HG03432 (cell line): ENCODE results near the gene TIAM1.

Experiments
- ATAC-seq: cut with Tn5 transposase; IDR thresholded peaks from one replicate; pipeline ENCODE4 v1.9.1; 2021; ENCODE audit warnings: mild to moderate bottlenecking, moderate library complexity; ENCODE audit not compliant: unreplicated experiment

TIAM1 gene

DNA sequence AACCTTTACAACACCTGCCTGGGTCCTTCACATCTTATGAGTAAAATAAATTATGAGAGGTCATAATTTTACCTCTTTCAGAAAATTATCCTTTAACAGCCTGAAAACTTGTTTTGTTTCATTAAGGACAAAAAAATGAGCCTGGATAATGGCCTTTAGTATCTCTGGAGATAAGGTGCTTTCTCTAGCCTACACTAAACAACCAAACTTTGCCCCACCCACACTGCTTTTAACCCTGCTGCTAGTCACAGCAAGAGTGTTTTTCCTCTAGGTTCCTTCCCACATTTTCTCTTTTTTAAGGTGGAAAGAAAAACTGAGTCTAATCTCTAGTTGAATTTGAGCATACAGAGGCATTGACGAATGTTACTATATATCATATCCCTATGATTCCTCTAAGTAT, 204.0 kb downstream of the TIAM1 start:
- ATAC-seq, result no peak

DNA sequence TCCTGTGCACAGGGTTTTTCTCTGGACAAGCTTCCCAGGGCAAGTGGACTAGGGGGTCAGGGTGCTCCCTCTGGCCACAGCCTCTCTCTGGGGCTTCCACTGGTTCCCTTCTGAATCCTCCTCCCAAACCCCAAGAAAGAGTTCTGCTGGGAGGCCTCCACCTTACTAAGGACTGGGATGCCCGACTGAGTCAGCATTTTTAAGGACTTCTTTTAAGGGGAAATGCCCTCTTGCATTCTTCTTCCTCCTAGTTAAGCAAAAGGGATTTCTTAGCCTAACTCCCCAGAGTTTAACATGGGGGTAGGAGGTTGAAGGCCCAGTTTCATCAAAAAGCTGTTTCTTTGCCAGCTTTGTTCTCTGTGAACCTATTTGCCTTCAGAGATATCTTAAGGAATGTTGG, 206.1 kb downstream of the TIAM1 start:
- ATAC-seq, result no peak

DNA sequence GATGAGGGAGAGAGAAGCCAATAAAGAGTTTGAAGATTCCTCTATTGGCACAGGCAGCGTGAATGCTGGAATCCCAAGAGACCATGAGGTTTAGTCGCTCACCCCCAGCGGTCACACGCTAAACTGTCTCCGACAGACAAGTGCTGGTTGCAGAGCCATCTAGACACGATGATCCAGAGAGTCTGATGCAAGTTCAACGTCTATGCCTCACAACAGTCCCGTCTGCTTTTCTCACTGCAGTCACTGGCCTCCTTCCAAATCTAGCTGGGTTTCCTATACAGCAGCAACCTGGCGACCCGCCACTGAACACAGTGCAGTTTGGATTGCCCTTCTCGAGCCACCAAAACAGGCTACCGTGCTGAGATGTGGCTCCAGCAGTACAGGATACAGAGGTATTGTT, 207.2 kb downstream of the TIAM1 start:
- ATAC-seq, result peak; percentile 70

DNA sequence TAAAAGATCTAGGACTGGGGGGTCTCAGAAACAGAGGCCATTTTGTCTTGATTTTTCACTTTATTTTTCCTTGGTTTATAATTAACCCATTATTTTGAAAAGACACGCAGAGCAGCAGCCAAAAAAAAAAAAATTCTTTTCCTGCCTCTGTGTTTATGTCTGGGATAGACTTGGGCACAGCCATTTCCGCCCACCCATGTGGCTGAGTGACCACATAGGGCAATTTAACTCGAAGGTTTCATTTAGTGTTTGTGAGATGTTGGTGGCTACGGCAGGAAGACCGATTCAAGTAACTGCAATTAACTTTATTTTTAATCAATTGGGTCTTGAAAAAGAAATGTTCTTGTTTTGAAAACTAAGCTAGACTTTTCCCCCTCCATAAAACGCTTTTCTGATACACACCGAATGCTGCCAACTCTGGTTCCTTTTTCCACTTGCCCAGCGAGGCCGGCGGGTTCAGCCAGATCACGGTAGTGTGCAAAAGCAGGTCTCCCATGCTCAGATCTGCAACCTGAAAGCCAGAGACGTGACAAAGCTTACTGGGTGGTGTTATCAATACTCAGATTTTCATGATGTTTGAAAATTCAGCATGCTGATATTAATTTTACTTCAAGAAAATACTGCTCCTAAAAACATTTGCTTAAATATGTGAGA, 208.4 kb downstream of the TIAM1 start:
- ATAC-seq, result no peak

DNA sequence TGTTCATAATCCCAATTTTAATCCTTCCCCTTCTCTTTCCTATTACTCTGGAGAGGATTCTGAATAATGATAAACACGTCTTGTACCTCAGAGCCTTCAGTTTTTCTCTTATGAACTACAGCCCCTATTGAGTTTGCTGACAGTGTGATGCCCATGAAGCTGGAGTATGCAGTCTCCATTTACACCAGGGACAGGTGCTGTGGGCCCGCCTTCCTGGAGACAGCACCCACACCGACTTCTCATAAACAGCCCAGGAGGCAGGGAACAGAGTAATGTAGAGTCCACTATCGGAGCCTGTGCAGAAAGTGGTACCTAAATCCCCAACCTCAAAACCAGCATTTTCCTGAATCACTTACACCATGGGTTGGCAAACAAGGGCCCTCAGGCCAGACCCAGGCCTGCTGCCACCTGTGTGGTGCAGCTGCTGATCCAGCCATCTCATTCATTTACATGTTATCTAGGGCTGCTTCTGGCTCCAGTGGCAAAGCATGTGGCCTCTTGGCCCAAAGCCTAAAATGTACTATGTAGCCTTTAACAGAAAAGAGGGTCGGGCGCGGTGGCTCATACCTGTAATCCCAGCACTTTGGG, 210.7 kb downstream of the TIAM1 start:
- peak; percentile 18 for ATAC-seq

DNA sequence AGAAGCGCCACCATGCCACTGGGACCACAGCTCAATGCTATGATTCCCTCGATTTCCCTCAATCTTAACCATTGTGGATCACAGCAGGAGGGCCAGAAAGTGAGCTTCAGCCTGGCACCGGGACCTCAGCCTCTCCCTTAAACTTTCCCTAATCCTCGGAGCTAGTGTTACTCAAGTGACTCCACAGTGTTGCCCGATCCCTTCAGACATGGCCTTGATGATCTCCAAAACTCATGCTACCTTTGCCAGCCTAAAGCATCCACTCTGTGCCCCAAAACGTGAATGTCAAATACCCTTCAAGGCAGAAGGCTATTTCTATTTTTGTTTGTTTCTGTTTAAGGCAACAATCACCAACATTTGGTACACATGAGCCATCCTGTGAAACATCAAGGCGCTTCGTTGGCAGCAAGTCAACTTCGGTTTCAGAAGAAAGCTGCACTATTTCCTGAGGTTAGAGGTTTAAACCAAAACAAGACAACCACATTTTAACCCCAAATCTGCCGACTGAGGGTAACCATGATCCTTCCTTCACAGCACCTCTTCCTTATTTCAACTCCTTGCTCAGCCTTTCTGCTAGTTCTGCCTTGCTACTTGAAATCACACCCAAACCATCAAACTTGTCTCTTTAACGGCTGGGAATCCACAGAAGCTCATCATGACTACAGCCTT, 211.4 kb downstream of the TIAM1 start:
- peak; percentile 78 for ATAC-seq

DNA sequence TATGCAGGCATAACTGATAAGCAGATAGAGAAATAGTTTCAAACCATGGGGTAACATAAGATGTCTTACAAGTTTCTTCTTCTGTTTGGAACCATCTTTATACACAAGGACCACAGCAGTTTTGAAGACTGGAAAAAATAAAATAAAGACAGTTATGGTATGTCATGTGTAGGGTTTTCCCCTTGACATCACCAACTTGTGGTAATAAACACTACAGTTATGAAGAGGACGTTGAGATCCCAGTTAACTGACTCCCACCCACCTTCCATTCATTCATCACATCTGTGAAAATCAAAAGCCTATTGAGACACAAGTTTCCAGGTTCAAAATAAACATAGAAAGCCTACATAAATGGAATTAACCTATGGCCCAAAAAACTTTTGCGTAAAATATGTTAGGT, 213.2 kb downstream of the TIAM1 start:
- ATAC-seq, result no peak

DNA sequence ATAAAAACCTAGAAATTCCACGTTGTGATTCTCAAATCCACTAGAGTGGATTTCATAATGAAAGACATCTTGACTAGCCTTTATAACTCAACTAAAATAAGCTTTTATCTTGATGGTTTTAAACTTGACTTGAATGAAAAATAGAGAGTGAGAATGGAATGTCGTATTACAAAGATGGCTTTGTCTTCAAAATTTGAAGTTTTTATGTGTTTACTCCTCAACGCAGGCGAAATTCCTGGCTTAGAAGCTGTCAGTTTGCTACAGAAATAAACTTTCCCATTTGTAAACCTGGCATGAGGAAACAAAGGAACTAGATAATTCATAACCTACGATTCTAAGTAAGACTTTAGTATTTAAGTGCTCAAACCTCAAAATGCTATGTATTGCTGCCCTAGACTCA, 215.8 kb downstream of the TIAM1 start:
- ATAC-seq, result no peak

DNA sequence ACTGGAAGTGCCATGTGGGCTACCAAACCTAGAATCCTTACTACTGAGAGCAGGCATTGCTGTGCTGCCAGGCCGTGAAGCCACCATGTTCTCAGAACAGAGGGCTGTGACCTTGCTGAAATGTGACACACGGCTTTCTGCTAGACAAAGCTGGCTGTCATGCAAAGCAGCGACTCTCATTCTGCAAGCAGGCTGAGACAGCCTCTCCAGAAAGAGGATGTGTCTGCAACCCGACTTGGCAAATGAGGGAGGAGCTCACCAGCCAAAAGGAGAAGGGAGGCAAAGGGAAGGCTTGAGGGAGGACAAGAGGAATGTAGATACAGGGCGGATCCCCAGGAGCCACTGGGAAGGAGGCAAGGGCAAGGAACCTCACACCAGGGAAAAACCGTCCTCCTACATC, 220.1 kb downstream of the TIAM1 start:
- ATAC-seq, result peak; percentile 74

DNA sequence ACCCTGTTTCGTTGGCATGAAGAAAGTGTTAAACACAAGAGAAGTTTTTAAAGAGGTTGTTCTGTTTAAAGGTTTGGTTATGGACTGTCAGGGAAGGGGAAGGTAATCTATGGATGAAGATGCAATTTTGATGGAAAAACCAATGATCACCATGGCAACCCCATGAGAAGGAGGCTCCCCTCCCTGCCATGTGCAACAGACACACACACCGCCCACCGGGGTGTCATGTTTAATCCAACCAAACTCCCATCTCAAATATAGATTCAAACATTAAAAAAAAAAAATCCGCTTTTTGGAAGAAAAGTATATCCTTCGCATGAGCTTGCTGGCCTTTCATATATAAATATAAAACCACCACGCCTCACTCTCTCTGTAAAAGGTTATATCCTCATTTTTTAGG, 224.9 kb downstream of the TIAM1 start:
- ATAC-seq, result no peak

DNA sequence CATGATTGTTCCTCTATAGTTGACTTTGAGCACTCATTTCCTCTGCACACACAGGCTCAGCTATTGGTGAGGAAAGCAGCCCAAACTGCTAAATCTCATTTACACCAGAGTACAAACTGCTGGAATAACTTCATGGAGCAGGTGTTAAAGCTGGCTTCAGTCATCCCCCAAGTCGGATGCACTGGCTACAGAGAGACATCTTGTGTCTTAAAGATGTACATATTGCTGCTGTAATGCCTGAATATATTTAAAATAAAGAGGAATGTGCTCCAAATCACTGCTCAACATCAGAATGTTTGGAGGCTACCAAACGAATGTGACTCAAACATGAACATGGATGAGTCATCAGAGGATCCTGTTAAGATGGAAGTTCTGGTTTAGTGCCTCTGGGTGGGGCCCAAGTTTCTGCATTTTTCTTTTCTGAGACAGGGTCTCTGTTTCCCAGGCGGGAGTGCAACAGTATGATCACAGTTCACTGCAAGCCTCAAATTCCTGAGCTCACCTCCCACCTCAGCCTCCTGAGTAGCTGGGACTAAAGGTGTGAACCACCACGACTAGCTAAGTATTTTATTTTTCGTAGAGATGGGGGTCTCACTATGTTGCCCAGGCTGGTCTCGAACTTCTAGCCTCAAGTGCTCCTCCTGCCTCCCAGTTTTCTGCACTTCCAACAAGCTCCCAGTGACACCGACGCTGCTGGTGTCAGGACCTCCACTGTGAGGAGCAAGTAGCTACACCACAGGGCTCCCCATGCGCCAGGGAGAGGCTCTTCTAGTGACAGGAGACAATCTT, 226.7 kb downstream of the TIAM1 start:
- no peak for ATAC-seq

DNA sequence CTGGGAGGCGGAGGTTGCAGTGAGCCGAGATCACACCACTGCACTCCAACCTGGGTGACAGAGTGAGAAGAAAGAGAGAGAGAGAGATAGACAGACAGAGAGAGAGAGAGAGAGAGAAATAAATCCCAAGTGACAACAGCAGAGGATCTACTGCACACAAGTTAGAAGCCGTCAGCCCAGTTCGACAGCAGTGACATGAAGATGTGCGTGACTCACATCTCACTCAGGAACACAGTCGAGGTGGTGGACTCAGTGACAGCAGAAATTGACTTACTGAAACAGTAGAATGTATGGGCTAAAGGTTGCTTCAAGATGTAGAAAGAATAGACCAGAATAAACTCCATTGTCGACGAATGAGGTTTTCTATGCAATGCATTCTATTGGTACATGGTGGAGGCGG, 228.8 kb downstream of the TIAM1 start:
- no peak for ATAC-seq

DNA sequence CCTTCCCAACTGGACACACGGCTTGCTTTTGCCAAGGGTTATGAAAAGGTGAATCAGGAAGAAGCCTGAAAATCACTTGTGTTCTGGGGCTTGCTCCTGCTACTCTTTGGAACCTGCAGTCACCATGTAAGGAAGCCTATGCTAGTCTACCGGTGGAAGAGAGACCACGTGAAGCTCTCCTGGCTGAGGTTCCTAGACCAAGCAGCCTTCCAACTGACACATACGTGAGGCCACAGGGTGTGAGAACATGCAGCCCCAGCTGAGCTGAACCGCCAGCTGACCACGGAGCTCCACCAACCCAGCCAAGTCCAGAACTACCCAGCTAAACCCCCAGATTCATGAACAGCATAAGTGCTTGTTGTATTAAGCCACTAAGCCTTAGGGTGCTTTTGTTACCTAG, 233.0 kb downstream of the TIAM1 start:
- no peak for ATAC-seq

DNA sequence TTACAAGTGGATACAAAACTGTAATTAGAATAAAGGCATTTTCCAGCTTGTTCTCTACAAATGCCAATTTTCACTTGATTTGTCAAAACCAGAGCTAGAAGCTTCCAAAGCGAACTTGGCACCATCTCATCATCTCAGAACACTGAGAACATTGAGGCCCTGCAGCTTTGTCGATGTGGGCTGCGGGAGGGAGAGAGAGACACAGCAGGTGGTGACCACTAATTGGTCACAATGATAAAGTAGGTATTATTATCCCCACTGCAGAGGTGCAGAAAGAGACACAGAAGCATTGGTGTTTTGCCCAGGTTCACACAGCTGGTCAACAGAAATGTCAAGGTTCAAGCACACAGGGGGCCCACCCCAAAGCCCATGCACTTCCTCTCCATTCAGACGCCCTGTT, 233.6 kb downstream of the TIAM1 start:
- no peak for ATAC-seq

DNA sequence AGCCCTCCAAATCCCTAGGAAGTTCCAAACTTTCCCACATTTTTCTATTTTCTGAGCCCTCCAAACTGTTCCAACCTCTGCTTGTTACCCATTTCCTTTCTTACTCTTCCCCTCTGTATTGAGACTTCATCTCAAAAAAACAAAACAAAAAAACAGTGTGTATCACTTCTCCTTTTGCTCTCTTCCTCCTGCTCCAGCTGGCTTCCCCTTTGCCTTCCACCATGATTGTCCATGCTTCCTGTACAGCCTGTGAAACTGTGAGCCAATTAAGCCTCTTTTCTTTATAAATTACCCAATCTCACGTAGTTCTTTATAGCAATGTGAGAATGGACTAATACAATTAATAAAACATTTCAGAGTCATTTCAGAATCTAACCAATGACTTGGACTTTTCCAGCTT, 236.2 kb downstream of the TIAM1 start:
- ATAC-seq, result peak; percentile 66

DNA sequence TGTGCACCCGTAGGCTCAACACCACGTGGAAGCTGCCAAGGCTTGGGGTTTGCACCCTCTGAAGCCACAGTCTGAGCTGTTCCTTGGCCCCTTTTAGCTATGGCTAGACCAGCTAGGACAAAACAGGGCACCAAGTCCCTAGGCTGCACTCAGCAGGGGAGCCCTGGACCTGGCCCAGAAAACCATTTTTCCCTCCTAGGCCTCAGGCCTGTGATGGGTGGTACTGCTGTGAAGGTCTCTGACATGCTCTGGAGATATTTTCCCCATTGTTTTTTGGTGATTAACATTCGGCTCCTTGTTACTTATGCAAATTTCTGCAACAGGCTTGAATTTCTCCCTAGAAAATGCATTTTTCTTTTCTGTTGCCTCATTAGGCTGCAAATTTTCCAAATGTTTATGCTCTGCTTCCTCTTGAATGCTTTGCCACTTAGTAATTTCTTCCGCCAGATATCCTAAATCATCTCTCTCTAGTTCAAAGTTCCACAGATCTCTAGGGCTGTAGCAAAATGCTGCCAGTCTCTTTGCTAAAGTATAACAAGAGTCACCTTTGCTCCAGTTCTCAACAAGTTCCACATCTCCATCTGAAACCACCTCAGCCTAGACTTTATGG, 236.8 kb downstream of the TIAM1 start:
- ATAC-seq, result peak; percentile 13

DNA sequence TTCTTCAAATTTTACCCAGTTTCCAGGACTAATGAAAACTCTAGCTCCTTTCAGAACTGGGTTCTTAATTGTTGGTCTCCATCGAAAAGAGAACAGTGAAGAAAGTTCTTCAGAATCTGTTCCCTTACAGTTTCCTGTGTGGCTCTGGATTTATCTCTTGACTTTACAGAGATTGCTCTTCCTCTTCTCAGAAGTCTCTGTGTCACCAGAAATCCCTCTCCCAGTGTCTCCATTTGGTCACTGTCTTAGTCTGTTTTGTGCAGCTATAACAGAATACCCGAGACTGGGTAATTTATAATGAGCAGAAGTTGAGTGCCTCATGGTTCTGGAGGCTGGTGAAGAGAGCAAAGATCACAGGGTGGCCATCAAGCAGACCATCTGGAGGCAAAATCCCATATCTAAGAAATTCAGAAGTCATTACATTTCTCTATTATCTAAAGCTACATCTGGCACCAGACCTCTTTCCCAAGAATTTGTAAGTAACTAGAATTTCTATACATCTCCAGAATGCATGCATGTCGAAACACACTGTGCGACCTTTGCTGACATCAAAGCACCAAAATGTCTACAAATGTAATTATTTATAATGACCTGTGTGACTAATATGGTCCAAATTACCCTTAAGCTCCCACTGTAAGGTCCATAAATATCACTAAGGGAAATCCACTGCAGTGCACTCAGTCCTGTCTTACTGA, 240.3 kb downstream of the TIAM1 start:
- no peak for ATAC-seq

DNA sequence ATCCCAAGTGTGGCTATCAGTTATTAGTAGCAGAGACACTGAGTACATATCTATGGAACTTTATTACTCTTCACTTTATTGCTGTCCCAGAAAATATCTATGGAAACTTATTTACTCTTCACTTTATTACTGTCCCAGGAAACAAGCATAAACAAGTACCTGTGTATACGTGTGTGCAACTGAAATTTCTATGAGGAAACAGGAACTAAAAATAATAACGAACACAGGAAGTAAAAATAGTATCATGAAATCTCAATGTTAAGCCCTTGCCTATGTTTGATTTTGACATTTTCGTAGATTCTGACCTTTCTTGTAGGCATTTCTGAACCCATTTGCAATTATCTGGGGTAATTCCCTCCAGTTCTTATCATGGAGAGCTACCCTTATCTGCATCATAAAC, 240.9 kb downstream of the TIAM1 start:
- ATAC-seq, result no peak

DNA sequence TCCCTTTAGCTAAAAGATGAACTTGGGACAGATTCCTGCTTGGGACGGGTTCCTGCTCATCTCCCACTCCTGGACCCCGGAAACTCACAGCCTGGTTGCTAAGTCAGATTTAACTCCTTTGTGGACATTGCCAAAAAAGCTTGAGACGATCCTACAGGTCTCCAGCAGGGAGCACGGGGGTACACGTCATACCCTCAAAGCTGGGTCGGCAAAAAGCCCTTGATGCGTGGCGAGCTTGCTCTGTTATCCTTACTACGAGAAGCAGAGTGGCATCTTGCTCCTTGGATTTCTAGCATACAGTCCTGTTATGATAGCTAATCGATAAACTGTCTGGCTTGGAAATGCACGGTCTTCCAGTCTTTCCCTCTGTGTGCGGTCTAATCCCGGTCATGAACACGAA, 244.9 kb downstream of the TIAM1 start:
- ATAC-seq, result no peak

DNA sequence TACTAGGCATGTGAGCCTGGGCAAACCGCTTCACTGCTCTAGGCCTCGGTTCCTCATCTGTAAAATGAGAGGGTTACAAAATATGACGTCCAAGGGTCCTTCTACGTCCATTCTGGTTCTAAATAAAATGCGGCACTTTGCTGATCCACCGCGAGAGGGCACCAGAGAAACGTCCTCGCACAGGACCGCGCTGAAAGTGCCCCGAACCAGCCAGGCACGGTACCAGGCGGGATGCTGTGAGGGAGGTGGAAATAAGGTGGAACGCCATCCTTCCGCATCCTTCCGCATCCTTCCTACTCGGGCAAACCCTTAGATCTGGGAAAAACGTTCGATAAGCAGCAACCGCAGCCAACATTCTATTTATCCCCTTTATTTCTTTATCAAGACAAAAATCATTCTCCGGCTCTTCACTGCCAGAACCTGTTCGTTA, 245.5 kb downstream of the TIAM1 start:
- ATAC-seq, result no peak
